H1 (cell line): ENCODE data around the gene KLK1. TPM values are rescaled to one million over a fixed set of nuclear protein-coding genes. Genes with fewer than 3 reads are reported as not detected.

Experiments
- CTCF ChIA-PET: fragments of 300-600 bp; sonication (Branson Sonifier 250); formaldehyde crosslinking; loops from one replicate; lab custom pipeline; 2021; ENCODE audit not compliant: partially characterized antibody; lab: Charles Lee
- POLR2A ChIA-PET: fragments of 300-600 bp; sonication (Branson Sonifier 250); formaldehyde crosslinking; loops from one replicate; lab custom pipeline; 2021; ENCODE audit warnings: inconsistent platforms; ENCODE audit not compliant: partially characterized antibody; lab: Charles Lee
- DNase-seq, 2 experiments: peaks; one replicate each; pipeline versions ENCODE4 v3.0.0 to v3.0.0-alpha.2; 2010 to 2022; ENCODE audit warnings: low spot score in 2 of 2, low read depth in 1 of 2, mixed read lengths in 1 of 2
- FAIRE-seq: peaks from 2 replicates; lab custom pipeline; 2011; peaks lifted over from hg19 to GRCh38; lab: Jason Lieb, UNC
- H2AFZ ChIP-seq: 2 replicates; pipeline ENCODE4 v1.8.1; 2012; ENCODE audit warnings: low read length, inconsistent platforms
- H2AK5ac ChIP-seq: 2 replicates; pipeline ENCODE4 v1.6.1; 2013; ENCODE audit warnings: low read depth, low read length
- H2BK120ac ChIP-seq: replicated peaks from 2 replicates; pipeline ENCODE3; 2013; ENCODE audit warnings: low read depth, low read length, inconsistent platforms
- H2BK12ac ChIP-seq: 2 replicates; pipeline ENCODE4 v1.6.1; 2013; ENCODE audit warnings: low read depth, low read length
- H2BK15ac ChIP-seq: 2 replicates; pipeline ENCODE4 v1.6.1; 2013; ENCODE audit warnings: low read length
- H2BK20ac ChIP-seq: 2 replicates; pipeline ENCODE4 v1.6.1; 2013; ENCODE audit warnings: low read length
- H2BK5ac ChIP-seq: 2 replicates; pipeline ENCODE4 v1.6.1; 2013; ENCODE audit warnings: low read depth, low read length
- H3K14ac ChIP-seq: 2 replicates; pipeline ENCODE4 v1.6.1; 2013; ENCODE audit warnings: inconsistent platforms; ENCODE audit not compliant: insufficient read length
- H3K18ac ChIP-seq: 2 replicates; pipeline ENCODE4 v1.6.1; 2013; ENCODE audit warnings: low read length; ENCODE audit errors: extremely low read depth
- H3K23ac ChIP-seq: 2 replicates; pipeline ENCODE4 v1.6.1; 2013; ENCODE audit warnings: inconsistent platforms; ENCODE audit not compliant: insufficient read length
- H3K23me2 ChIP-seq: 2 replicates; pipeline ENCODE4 v1.6.1; 2013; ENCODE audit warnings: low read depth, low read length
- H3K27ac ChIP-seq: 2 replicates; pipeline ENCODE4 v1.6.1; 2011; ENCODE audit warnings: low read depth, low read length, inconsistent platforms
- H3K27me3 ChIP-seq, 4 experiments: replicated peaks in 1 of 4; 1 replicate in 1 of 4; 2 replicates in 3 of 4; pipeline versions ENCODE4 v1.6.1 to v1.8.1; 2011 to 2013; ENCODE audit warnings: low read length in 3 of 4, mild to moderate bottlenecking in 3 of 4, inconsistent platforms in 2 of 4, mixed read lengths in 2 of 4, moderate library complexity in 1 of 4; ENCODE audit not compliant: control insufficient read depth in 3 of 4, insufficient read depth in 3 of 4; ENCODE audit errors: extremely low read depth in 1 of 4
- H3K36me3 ChIP-seq, 4 experiments: 2 replicates each; pipeline versions ENCODE4 v1.6.1 to v1.8.1; 2011 to 2013; ENCODE audit warnings: mild to moderate bottlenecking in 4 of 4, low read length in 3 of 4, moderate library complexity in 2 of 4, control low read depth in 1 of 4, inconsistent platforms in 1 of 4; ENCODE audit not compliant: insufficient read depth in 4 of 4, control insufficient read depth in 2 of 4
- H3K4ac ChIP-seq: replicated peaks from 2 replicates; pipeline ENCODE3; 2013; ENCODE audit warnings: low read length, low read depth, mixed read lengths, inconsistent platforms; ENCODE audit not compliant: insufficient read length
- H3K4me1 ChIP-seq, 4 experiments: replicated peaks in 1 of 4; 1 replicate in 1 of 4; 2 replicates in 3 of 4; pipeline versions ENCODE4 v1.6.1 to v1.8.1; 2011 to 2013; ENCODE audit warnings: low read length in 3 of 4, inconsistent platforms in 2 of 4, mixed read lengths in 1 of 4; ENCODE audit not compliant: insufficient read depth in 4 of 4, control insufficient read depth in 3 of 4
- H3K4me2 ChIP-seq, 2 experiments: 2 replicates each; pipeline versions ENCODE4 v1.6.1 to v1.8.1; 2011 to 2013; ENCODE audit warnings: low read depth in 2 of 2, low read length in 2 of 2, control low read depth in 1 of 2, inconsistent platforms in 1 of 2, mild to moderate bottlenecking in 1 of 2; ENCODE audit not compliant: insufficient read depth in 1 of 2
- H3K4me3 ChIP-seq, 4 experiments: fragments of 200-600, 300-600 bp in 1 of 4; sonication (generic), shearing (Covaris generic), sonication (Bioruptor Twin) in 1 of 4; 2 replicates each; pipeline versions ENCODE4 v1.5.1 to v1.8.1; 2011 to 2016; ENCODE audit warnings: low read length in 4 of 4, low read depth in 3 of 4, control low read depth in 2 of 4, inconsistent platforms in 2 of 4, mild to moderate bottlenecking in 2 of 4, mixed read lengths in 1 of 4, moderate library complexity in 1 of 4; ENCODE audit not compliant: insufficient read depth in 2 of 4; ENCODE audit errors: extremely low read depth in 1 of 4
- H3K56ac ChIP-seq: replicated peaks from 2 replicates; pipeline ENCODE3; 2013; ENCODE audit warnings: low read depth, mild to moderate bottlenecking, mixed read lengths, low read length, inconsistent platforms; ENCODE audit not compliant: insufficient read length
- H3K79me1 ChIP-seq: 2 replicates; pipeline ENCODE4 v1.6.1; 2013; ENCODE audit warnings: low read depth, low read length, control low read depth
- H3K79me2 ChIP-seq, 2 experiments: 2 replicates each; pipeline versions ENCODE4 v1.6.1 to v1.8.1; 2012 to 2013; ENCODE audit warnings: low read length in 2 of 2, mild to moderate bottlenecking in 2 of 2, inconsistent platforms in 1 of 2; ENCODE audit not compliant: insufficient read depth in 2 of 2, control insufficient read depth in 1 of 2
- H3K9ac ChIP-seq, 4 experiments: replicated peaks in 1 of 4; 1 replicate in 1 of 4; 2 replicates in 3 of 4; pipeline versions ENCODE4 v1.6.1 to v1.8.1; 2011 to 2013; ENCODE audit warnings: low read depth in 3 of 4, low read length in 3 of 4, control low read depth in 2 of 4, mild to moderate bottlenecking in 2 of 4, moderate library complexity in 2 of 4, inconsistent platforms in 1 of 4; ENCODE audit errors: extremely low read depth in 1 of 4
- H3K9me3 ChIP-seq, 2 experiments: 2 replicates each; pipeline versions ENCODE4 v1.6.1 to v1.8.1; 2012 to 2013; ENCODE audit warnings: mild to moderate bottlenecking in 2 of 2, moderate library complexity in 2 of 2, control low read depth in 1 of 2, inconsistent platforms in 1 of 2, low read depth in 1 of 2, low read length in 1 of 2, mixed read lengths in 1 of 2; ENCODE audit not compliant: insufficient read depth in 2 of 2
- H4K20me1 ChIP-seq, 2 experiments: replicated peaks in 1 of 2; 2 replicates each; pipeline versions ENCODE3 to v1.8.1; 2011 to 2013; ENCODE audit warnings: inconsistent platforms in 2 of 2, low read length in 2 of 2, mild to moderate bottlenecking in 1 of 2; ENCODE audit not compliant: insufficient read depth in 2 of 2, control insufficient read depth in 1 of 2
- H4K5ac ChIP-seq: 2 replicates; pipeline ENCODE4 v1.6.1; 2013; ENCODE audit warnings: low read length, low read depth, mixed read lengths, inconsistent platforms; ENCODE audit not compliant: insufficient read length
- H4K8ac ChIP-seq: 2 replicates; pipeline ENCODE4 v1.8.0; 2013; ENCODE audit warnings: mild to moderate bottlenecking, moderate library complexity, low read length, inconsistent platforms; ENCODE audit not compliant: insufficient read depth; ENCODE audit errors: extremely low read depth
- H4K91ac ChIP-seq: replicated peaks from 2 replicates; pipeline ENCODE3; 2013; ENCODE audit warnings: low read length, mixed read lengths, inconsistent platforms; ENCODE audit not compliant: insufficient read length
- CBX8 ChIP-seq: fragments of 300-800, 300-1000 bp; sonication (generic); IDR thresholded peaks from 2 replicates; pipeline ENCODE4 v1.7.1; 2016; ENCODE audit warnings: low read depth, low read length, borderline replicate concordance
- CHD2 ChIP-seq: IDR thresholded peaks from 2 replicates; pipeline ENCODE4 v1.6.1; 2012; ENCODE audit warnings: low read length, improper control_type of control experiment
- KDM1A ChIP-seq: fragments of 200-600, 300-600 bp; sonication (generic); IDR thresholded peaks from 2 replicates; pipeline ENCODE4 v1.7.1; 2016; ENCODE audit warnings: mild to moderate bottlenecking, low read length, borderline replicate concordance
- MAX ChIP-seq: IDR thresholded peaks from 2 replicates; pipeline ENCODE4 v1.6.1; 2012; ENCODE audit warnings: inconsistent platforms
- NRF1 ChIP-seq: IDR thresholded peaks from 2 replicates; pipeline ENCODE4 v1.6.1; 2011; ENCODE audit warnings: mild to moderate bottlenecking, low read depth, low read length, improper control_type of control experiment
- RAD21 ChIP-seq, 2 experiments: IDR thresholded peaks in 1 of 2; conservative IDR thresholded peaks in 1 of 2; 2 replicates each; pipeline ENCODE4 v1.6.1; 2011; ENCODE audit warnings: low read depth in 2 of 2, low read length in 2 of 2, improper control_type of control experiment in 1 of 2, inconsistent platforms in 1 of 2, mild to moderate bottlenecking in 1 of 2, moderate library complexity in 1 of 2
- SIX5 ChIP-seq: IDR thresholded peaks from 2 replicates; pipeline ENCODE4 v1.6.1; 2011; ENCODE audit warnings: mild to moderate bottlenecking, low read depth, low read length
- SP1 ChIP-seq: IDR thresholded peaks from 2 replicates; pipeline ENCODE4 v1.6.1; 2011; ENCODE audit warnings: low read depth, low read length
- USF2 ChIP-seq: IDR thresholded peaks from 2 replicates; pipeline ENCODE4 v1.6.1; 2011; ENCODE audit warnings: low read length, improper control_type of control experiment
- WGBS, 2 experiments: shearing (Covaris generic) in 1 of 2; methylation state at CpG; one replicate each; pipeline versions ENCODE4 v1.1.6 to v1.1.7; 2013 to 2015; ENCODE audit warnings: low lambda C conversion rate in 2 of 2, mixed read lengths in 2 of 2, inconsistent platforms in 1 of 2, low coverage in 1 of 2, missing lambda C conversion rate in 1 of 2; ENCODE audit not compliant: insufficient replicate concordance in 2 of 2, insufficient coverage in 1 of 2, insufficient read length in 1 of 2; ENCODE audit errors: extremely low coverage in 1 of 2, missing lambda C conversion rate in 1 of 2; 5-methylcytosine and 5-hydroxymethylcytosine counted together
- polyA plus RNA-seq, 7 experiments: library from polyadenylated mRNA; depleted of rRNA in 3 of 7; stranded (reverse) in 5 of 7; unstranded in 2 of 7; fragments of >200 nt in 5 of 7; fragments of 200-250 nt in 2 of 7; gene quantifications; 1 replicate in 5 of 7; 2 replicates in 1 of 7; 4 replicates in 1 of 7; pipeline versions ENCODE4 v1.2.1 to v1.2.3, GENCODE V29; 2011 to 2013; ENCODE audit warnings: missing spikeins in 2 of 7, mixed read lengths in 2 of 7
- total RNA-seq: library from RNA; stranded (reverse); fragmentation: NEBNext Ultra II Directional; extraction: Animal tissue kit (Norgen Biotek cat#: 25700); gene quantifications from 2 replicates; pipeline ENCODE4 v1.2.1, GENCODE V29; 2021

The KLK1 gene
- total and polyA plus RNA-seq, 2 of the 8 experiments (the other 6 are each of a cell fraction or from before 2014, with no cell fraction given), result 3.4 to 4.0 TPM

DNA sequence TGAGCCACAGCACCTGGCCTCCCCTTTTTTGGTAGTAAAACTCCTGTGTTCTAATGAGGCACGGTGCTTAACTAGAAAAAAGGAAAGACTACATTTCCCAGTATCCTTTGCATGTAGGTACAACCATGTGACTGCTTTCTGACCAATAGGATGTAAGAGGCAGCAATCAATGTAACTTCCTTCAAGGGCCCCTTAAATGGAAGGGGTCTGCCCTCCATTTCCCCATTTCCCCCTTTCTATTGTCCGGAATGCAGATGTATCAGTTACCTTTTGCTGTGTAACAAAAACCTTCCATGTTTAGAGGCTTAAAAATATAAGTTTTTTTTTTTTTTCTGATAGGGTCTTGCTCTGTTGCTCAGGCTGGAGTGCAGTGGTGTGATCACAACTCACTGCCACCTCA lies 51.1 kb downstream of the KLK1 start:
- POLR2A ChIA-PET, result interaction anchor here (0.7 kb wide), 1 partner anchor 71 kb away, joined by 3 read pairs; no protein-coding TSS in a partner anchor
- no peak overlapping the region for H2AK5ac ChIP-seq
- H2BK120ac ChIP-seq, result no peak overlapping the region
- H3K9ac ChIP-seq, result no peak overlapping the region
- H3K79me2 ChIP-seq, result no peaks in the 10 kb centered on the region
- peak; percentile 84 for FAIRE-seq
- H4K5ac ChIP-seq, result no peak overlapping the region
- H2BK15ac ChIP-seq, result no peak overlapping the region
- no peak overlapping the region for H3K4me3 ChIP-seq
- H3K4ac ChIP-seq, result no peak overlapping the region
- H3K27ac ChIP-seq, result no peak overlapping the region
- H3K14ac ChIP-seq, result no peak overlapping the region
- H3K79me1 ChIP-seq, result no peaks in the 10 kb centered on the region
- peak; percentile 63 for TF ChIP-seq SIX5
- TF ChIP-seq CBX8, result no peak
- 0 out of 2 replicates have a peak, but pooled peaks have one; percentile 18 for TF ChIP-seq CHD2
- no peak for TF ChIP-seq RAD21 (IDR thresholded peaks at IDR 0.05 in 1 of 2, conservative IDR thresholded peaks at IDR 0.05 in 1 of 2; ENCODE audit: low read depth in 2 of 2, low read length in 2 of 2)
- TF ChIP-seq USF2, result peak; percentile 72
- no peak for TF ChIP-seq NRF1
- TF ChIP-seq MAX, result 0 out of 2 replicates have a peak, but pooled peaks have one; percentile 10
- TF ChIP-seq SP1, result peak; percentile 42; the same call in 1 of the 2 replicates
- TF ChIP-seq KDM1A, result peak; percentile 49; the same call in 1 of the 2 replicates
- TF ChIP-seq, all 59 proteins: peak for 6
- Histone ChIP-seq H3K4me1 (0 out of 7 replicates have a peak, but pooled peaks cover 0 to under 1% (median 0%) of the 10 kb centered on the region in 4 experiments), H4K8ac (no peak overlapping the region), H3K4me2 (no peak overlapping the region), H3K36me3 (no peaks in the 10 kb centered on the region), H3K9me3 (no peaks in the 10 kb centered on the region; a peak in 1 of 4 replicates), H3K23ac (no peak overlapping the region), H3K23me2 (no peaks in the 10 kb centered on the region), H4K91ac (no peak overlapping the region), H3K27me3 (peaks cover 0 to 26% (median 8%) of the 10 kb centered on the region in 4 experiments; a peak in 6 of 7 replicates), H2AFZ (no peak overlapping the region), H2BK12ac (no peak overlapping the region), H3K18ac (no peak overlapping the region), H4K20me1 (no peaks in the 10 kb centered on the region), H2BK20ac (no peak overlapping the region), H2BK5ac (no peak overlapping the region), H3K56ac (no peak overlapping the region)
- 71% methylated on average over 2 of the region's 2 CpGs; no CpG with 5 or more reads in 1 of the 2 experiments for WGBS, 2 experiments
- DNase-seq, result no peak
- CTCF ChIA-PET, result interaction anchor here (1.0 to 2.6 kb wide), 2 partner anchors 48 to 57 kb away, joined by 3 to 7 read pairs; no protein-coding TSS in a partner anchor
